Neuron (in vitro differentiated cells): Measurements from ENCODE around the gene VPS37D.
"Not testable (repeated sequence)": the region's sequence is repeated elsewhere in the genome, so short reads cannot be mapped to it uniquely, and the experiment has no call there.

ENCODE experiments used
- H2AFZ ChIP-seq: one replicate; pipeline ENCODE4 v1.6.1; 2013; ENCODE audit warnings: low read depth, mild to moderate bottlenecking, inconsistent platforms, low read length, moderate library complexity
- H3K27me3 ChIP-seq: one replicate; pipeline ENCODE4 v1.6.1; 2013; ENCODE audit warnings: low read length; ENCODE audit not compliant: insufficient read depth
- H3K36me3 ChIP-seq: one replicate; pipeline ENCODE4 v1.6.1; 2013; ENCODE audit warnings: low read length; ENCODE audit not compliant: insufficient read depth
- H3K4me1 ChIP-seq: one replicate; pipeline ENCODE4 v1.6.1; 2013; ENCODE audit warnings: low read length; ENCODE audit not compliant: insufficient read depth
- H3K4me3 ChIP-seq: 2 replicates; pipeline ENCODE4 v1.5.1; 2013; ENCODE audit warnings: mild to moderate bottlenecking, low read length, moderate library complexity
- H3K9me3 ChIP-seq: one replicate; pipeline ENCODE4 v1.6.1; 2013; ENCODE audit warnings: low read length

Gene VPS37D

GRCh38 chr7:73708961-73709549, 41.4 kb downstream of the VPS37D start:
- no peaks in the 10 kb centered on the region for H3K27me3 ChIP-seq
- no peak overlapping the region for H3K4me3 ChIP-seq
- H3K4me1 ChIP-seq: no peaks in the 10 kb centered on the region
- H2AFZ ChIP-seq: no peak overlapping the region
- H3K36me3 ChIP-seq: peaks cover 3% of the 10 kb centered on the region
- H3K9me3 ChIP-seq: no peaks in the 10 kb centered on the region

GRCh38 chr7:73712773-73713172, 45.1 kb downstream of the VPS37D start:
- peaks cover 9% of the 10 kb centered on the region for H3K4me1 ChIP-seq
- H3K4me3 ChIP-seq: no peak overlapping the region
- no peak overlapping the region for H2AFZ ChIP-seq
- no peaks in the 10 kb centered on the region for H3K9me3 ChIP-seq
- H3K36me3 ChIP-seq: no peaks in the 10 kb centered on the region
- no peaks in the 10 kb centered on the region for H3K27me3 ChIP-seq

GRCh38 chr7:73713319-73713718, 45.7 kb downstream of the VPS37D start:
- not testable (repeated sequence) for H3K27me3 ChIP-seq, H3K9me3 ChIP-seq, H3K36me3 ChIP-seq, H3K4me1 ChIP-seq, H3K4me3 ChIP-seq, H2AFZ ChIP-seq

- no peak overlapping the region for H2AFZ ChIP-seq
- no peaks in the 10 kb centered on the region for H3K36me3 ChIP-seq
- no peaks in the 10 kb centered on the region for H3K9me3 ChIP-seq
- peaks cover 13% of the 10 kb centered on the region for H3K4me1 ChIP-seq
- no peak overlapping the region for H3K4me3 ChIP-seq
- no peaks in the 10 kb centered on the region for H3K27me3 ChIP-seq
Observed at GRCh38 chr7:73715648-73716317, 48.2 kb downstream of the VPS37D start.

GRCh38 chr7:73716318-73716890, 48.8 kb downstream of the VPS37D start:
- Histone ChIP-seq H3K9me3 (no peaks in the 10 kb centered on the region), H3K36me3 (no peaks in the 10 kb centered on the region), H3K27me3 (peaks cover 2% of the 10 kb centered on the region), H2AFZ (no peak overlapping the region), H3K4me3 (no peak overlapping the region), H3K4me1 (peaks cover 13% of the 10 kb centered on the region)

- Histone ChIP-seq H3K27me3 (peaks cover 3% of the 10 kb centered on the region), H3K36me3 (no peaks in the 10 kb centered on the region), H3K4me1 (peaks cover 13% of the 10 kb centered on the region), H2AFZ (no peak overlapping the region), H3K9me3 (no peaks in the 10 kb centered on the region), H3K4me3 (no peak overlapping the region)
Observed at GRCh38 chr7:73717025-73717807, 49.6 kb downstream of the VPS37D start.

- H3K27me3 ChIP-seq: peaks cover 3% of the 10 kb centered on the region
- H2AFZ ChIP-seq: no peak overlapping the region
- H3K4me3 ChIP-seq: no peak overlapping the region
- H3K36me3 ChIP-seq: no peaks in the 10 kb centered on the region
- no peaks in the 10 kb centered on the region for H3K9me3 ChIP-seq
- H3K4me1 ChIP-seq: peaks cover 13% of the 10 kb centered on the region
Observed at GRCh38 chr7:73717991-73718405, 50.4 kb downstream of the VPS37D start.

GRCh38 chr7:73718438-73718881, 50.8 kb downstream of the VPS37D start:
- no peaks in the 10 kb centered on the region for H3K9me3 ChIP-seq
- H3K4me3 ChIP-seq: peak overlapping the region; percentile 67
- H3K27me3 ChIP-seq: peaks cover 3% of the 10 kb centered on the region
- peaks cover 13% of the 10 kb centered on the region for H3K4me1 ChIP-seq
- H2AFZ ChIP-seq: no peak overlapping the region
- H3K36me3 ChIP-seq: no peaks in the 10 kb centered on the region

GRCh38 chr7:73718905-73719805, 51.5 kb downstream of the VPS37D start, which contains the start of gene STX1A:
TSS of gene STX1A (minus strand) at chr7:73719669. CDS start at chr7:73719631, 38 bp downstream.
- no peaks in the 10 kb centered on the region for H3K36me3 ChIP-seq
- peaks cover 13% of the 10 kb centered on the region for H3K4me1 ChIP-seq
- peaks cover 3% of the 10 kb centered on the region for H3K27me3 ChIP-seq
- peak within 1 kb of the TSS; percentile 67 for H3K4me3 ChIP-seq
- H2AFZ ChIP-seq: peak within 1 kb of the TSS; percentile 97
- H3K9me3 ChIP-seq: no peaks in the 10 kb centered on the region

GRCh38 chr7:73719806-73720169, 52.2 kb downstream of the VPS37D start:
- H3K36me3 ChIP-seq: no peaks in the 10 kb centered on the region
- H3K9me3 ChIP-seq: no peaks in the 10 kb centered on the region
- peak overlapping the region; percentile 67 for H3K4me3 ChIP-seq
- no peak overlapping the region for H2AFZ ChIP-seq
- H3K27me3 ChIP-seq: peaks cover 3% of the 10 kb centered on the region
- H3K4me1 ChIP-seq: peaks cover 13% of the 10 kb centered on the region

GRCh38 chr7:73720443-73720842, 52.8 kb downstream of the VPS37D start:
- H3K4me3 ChIP-seq, H2AFZ ChIP-seq, H3K36me3 ChIP-seq, H3K27me3 ChIP-seq, H3K9me3 ChIP-seq: not testable (repeated sequence)
- H3K4me1 ChIP-seq: peaks cover 13% of the 10 kb centered on the region

- no peaks in the 10 kb centered on the region for H3K36me3 ChIP-seq
- H2AFZ ChIP-seq: no peak overlapping the region
- H3K4me1 ChIP-seq: peaks cover 5% of the 10 kb centered on the region
- H3K9me3 ChIP-seq: no peaks in the 10 kb centered on the region
- H3K27me3 ChIP-seq: peaks cover 3% of the 10 kb centered on the region
- no peak overlapping the region for H3K4me3 ChIP-seq
Observed at GRCh38 chr7:73721377-73721817, 53.8 kb downstream of the VPS37D start.
